A673 (cell line): ENCODE results near the gene SELENOV.

Experiments
- EZH2 ChIP-seq: fragments of 200-600 bp; sonication (generic); IDR thresholded peaks from 2 replicates; pipeline ENCODE4 v1.6.1; 2017; ENCODE audit warnings: borderline replicate concordance, low read depth, mild to moderate bottlenecking, mixed read lengths, antibody characterized with exemption, low read length; ENCODE audit not compliant: poor library complexity, severe bottlenecking
- TF ChIP-seq, protein P1 (sequence below): fragments of 300-800, 200-600 bp; sonication (generic); conservative IDR thresholded peaks from 2 replicates; pipeline ENCODE4 v1.5.1; 2017; ENCODE audit warnings: low read depth, mild to moderate bottlenecking, antibody characterized with exemption, low read length, moderate library complexity, mixed read lengths

DNA sequence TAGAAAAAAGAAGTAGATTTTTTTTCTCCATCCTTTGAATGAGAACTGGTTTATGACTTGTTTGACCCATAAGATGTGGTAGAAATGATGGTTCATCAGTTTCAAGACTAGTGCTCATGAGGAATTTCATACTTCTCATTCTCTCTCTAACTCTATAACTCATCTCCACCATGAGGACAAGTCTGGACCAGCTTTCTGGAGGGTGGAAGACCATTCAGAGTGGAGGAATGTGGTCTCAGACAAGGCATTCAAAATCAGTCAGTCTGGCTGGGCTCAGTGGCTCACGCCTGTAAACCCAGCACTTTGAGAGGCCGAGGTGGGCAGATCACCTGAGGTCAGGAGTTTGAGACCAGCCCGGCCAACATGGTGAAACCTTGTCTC, 28.5 kb downstream of the SELENOV start:
- TF ChIP-seq, protein P1, sequence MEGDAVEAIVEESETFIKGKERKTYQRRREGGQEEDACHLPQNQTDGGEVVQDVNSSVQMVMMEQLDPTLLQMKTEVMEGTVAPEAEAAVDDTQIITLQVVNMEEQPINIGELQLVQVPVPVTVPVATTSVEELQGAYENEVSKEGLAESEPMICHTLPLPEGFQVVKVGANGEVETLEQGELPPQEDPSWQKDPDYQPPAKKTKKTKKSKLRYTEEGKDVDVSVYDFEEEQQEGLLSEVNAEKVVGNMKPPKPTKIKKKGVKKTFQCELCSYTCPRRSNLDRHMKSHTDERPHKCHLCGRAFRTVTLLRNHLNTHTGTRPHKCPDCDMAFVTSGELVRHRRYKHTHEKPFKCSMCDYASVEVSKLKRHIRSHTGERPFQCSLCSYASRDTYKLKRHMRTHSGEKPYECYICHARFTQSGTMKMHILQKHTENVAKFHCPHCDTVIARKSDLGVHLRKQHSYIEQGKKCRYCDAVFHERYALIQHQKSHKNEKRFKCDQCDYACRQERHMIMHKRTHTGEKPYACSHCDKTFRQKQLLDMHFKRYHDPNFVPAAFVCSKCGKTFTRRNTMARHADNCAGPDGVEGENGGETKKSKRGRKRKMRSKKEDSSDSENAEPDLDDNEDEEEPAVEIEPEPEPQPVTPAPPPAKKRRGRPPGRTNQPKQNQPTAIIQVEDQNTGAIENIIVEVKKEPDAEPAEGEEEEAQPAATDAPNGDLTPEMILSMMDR = no peak
- no peak for TF ChIP-seq EZH2
